ENCODE data around the gene DDX39A. TPM values are rescaled to one million over a fixed set of nuclear protein-coding genes. Genes with fewer than 3 reads are reported as not detected.

DDX39A gene
- total RNA-seq, 1 donor from 2014 or later: 104 TPM

DNA sequence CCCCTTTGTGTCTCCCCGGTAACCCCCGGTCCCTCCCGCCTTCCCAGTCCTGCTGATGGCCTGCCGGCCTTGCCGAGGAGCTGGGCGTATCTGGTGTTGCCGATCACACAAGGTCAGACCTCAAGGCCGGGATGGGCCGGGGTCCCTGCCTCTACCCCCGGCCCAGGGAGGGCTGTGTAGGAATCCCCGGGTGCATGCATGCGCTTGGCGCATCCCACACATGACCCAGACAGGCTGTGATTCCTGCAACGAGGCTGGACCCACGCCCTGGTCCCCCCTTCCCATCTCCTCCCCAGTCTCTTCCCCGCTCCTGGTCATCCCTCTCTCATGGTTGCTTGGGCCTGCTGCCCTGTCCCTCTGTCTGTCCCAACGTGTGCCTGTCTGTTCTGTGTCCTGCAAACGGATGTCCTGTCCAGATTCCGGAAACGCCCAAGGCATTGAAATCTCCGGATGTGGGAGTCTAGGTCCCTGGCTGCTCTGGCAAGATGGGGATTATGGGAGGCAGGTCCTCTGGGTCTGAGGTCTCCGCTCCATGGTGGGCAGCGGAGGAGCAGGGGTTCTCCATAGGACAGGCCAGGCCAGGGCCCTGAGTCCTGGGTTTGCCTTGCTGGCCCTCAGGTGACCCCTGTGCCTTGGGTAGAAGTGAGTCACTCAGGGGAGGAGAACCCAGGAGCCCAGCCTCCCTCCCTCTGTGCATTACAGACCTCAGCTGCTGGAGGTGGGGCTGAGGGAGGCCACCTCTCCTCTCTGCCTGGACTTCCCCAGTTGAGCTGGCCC lies 15.6 kb upstream of the DDX39A start:
- DNase-seq: peak; percentile 81

DNA sequence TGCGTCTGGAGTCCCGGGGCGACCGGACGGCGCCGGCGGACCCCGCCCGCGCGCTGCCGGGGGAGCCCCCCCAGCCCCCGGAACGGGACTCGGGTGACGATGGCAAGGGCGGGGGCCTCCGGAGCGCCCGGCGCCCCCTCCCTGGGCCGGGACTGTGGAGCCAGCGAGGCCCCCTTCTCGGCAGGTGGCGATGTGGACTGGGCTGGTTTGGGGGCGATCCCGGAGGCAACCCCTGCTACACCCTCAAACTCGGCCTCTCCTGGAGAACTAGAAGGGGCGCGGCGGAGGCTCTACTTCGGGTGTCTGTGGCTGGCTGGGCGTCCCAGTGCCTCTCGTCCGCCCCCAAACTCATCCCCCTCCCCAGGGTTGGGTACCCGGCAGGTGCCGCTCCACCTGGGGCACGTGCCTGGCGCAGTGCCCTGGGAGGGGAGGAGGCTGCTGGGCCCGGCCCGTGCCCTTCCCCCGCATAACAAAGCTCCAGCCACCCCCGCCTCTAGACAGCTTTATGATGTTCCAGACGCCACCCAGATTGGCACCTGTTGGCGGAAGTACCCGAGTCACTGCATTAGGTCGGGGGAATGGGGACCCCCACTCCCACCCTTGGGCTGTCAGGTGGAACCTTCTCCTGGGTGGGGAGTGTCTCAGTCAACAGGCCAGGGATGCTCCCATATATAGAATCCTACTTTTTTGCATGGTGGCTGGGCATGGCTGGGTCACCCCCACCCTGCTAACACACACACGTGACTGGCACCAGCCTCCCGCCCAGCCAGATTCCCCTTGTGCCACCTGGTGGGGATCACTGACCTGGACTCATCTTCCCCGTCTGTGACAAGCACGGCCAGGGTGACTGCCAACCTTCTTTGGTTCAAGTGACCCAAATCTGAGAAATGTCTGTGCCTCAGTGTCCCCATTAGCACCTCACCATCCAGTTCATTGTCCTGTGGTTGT lies 14.7 kb upstream of the DDX39A start:
- DNase-seq: peak; percentile 27

DNA sequence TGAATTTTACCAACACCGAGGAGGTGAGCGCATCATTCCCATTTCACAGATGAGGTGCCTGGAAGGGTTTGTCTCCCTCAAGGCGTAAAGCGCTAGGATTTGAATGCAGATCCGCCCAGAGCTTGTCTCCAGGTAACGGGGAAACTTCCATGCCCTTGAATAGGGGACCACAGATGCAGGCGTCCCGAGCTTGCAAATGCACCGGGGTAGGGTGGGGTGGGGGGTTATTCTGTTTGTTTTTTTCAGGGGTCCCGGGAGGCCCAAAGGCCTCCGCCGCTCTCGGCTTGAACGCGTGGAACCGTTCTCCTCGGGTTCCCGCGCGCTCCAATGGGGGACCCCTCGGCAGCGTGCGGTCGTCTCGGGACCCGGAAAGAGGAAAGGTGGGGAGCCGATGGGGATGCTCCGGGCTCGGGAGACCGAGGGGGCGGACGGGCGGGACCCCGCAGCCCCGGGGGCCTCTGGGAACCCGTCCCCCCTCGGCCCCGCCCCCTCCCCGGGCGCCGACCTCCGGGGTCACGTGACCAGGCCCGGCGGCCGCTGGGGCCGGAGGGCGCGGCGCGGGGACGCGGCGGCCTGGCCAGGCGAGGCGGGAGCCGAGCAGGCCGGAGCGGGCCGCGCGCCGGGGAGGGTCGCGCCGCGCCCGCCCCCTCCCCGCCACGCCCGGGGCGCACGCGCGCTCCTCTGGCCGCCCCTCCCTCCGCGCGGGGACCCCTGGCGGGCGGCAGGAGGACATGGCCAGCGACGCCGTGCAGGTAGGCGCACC lies 13.8 kb upstream of the DDX39A start, which contains the start of gene PKN1:
PKN1 (plus strand) TSS at position 516 of the 763 bp plus-strand sequence; CDS start at position 732, 216 bp downstream.
- DNase-seq: peak; percentile 50

- DNase-seq: no peak
Observed at GRCh38 chr19:14430712-14431111, 11.6 kb upstream of the DDX39A start.

DNA sequence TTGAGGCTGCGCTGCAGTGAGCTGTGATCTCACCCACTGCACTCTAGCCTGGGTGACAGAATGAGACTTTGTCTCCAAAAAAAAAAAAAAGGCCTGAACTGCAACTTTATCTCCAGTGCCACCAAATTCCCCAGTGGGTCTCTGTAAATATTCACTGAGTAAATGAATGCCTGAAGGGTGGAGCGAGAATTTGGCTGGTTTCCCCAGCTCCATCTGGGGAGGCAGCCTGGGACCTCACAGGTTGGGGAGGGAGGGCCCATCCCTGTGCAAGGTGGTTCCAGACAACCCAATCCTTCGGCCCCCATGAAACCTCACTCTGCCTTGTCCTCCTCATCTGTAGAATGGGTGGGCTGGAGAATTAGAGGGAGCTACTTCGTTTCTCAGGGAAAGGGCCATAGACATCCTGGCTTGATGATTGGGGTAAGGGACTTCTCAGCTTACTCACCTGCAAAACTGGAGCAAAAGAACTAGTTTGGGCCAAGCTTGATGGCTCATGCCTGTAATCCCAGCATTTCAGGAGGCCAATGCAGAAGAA lies 9.8 kb upstream of the DDX39A start:
- no peak for DNase-seq

GRCh38 chr19:14427461-14427860 lies 8.3 kb upstream of the DDX39A start:
- DNase-seq: no peak

GRCh38 chr19:14425696-14426138 lies 6.6 kb upstream of the DDX39A start:
- DNase-seq: no peak

DNA sequence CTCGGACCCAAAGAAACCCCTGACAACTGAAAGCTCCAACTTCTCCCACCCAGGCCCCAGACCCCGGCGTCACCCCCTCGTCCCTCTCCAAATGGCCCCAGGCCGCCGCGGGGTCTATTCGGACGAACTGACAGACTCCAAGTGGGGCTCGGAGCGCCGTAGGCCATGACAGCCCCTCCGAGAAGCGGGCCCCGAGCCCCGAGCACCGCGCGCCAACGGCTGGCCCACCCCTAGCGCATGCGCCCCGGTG lies 360 bp downstream of the DDX39A start:
- peak; percentile 83 for DNase-seq

DNA sequence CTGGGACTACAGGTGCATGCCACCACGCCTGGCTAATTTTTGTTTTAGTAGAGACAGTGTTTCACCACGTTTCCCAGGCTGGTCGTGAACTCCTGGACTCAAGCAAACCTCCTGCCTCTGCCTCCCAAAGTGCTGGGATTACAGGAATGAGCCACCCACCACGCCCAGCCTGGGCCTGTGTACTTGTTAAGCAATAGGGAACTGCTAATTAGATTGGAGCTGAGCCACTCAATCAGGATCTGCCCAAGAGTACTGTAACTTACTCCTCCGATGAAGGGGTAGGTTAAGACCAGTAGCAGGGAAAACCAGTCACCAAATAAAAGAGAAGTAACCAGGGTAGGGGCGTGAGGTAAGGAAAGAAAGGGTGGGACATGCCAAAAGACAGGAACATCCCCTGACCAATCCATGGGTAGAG lies 2.3 kb downstream of the DDX39A start:
- DNase-seq: no peak

DNA sequence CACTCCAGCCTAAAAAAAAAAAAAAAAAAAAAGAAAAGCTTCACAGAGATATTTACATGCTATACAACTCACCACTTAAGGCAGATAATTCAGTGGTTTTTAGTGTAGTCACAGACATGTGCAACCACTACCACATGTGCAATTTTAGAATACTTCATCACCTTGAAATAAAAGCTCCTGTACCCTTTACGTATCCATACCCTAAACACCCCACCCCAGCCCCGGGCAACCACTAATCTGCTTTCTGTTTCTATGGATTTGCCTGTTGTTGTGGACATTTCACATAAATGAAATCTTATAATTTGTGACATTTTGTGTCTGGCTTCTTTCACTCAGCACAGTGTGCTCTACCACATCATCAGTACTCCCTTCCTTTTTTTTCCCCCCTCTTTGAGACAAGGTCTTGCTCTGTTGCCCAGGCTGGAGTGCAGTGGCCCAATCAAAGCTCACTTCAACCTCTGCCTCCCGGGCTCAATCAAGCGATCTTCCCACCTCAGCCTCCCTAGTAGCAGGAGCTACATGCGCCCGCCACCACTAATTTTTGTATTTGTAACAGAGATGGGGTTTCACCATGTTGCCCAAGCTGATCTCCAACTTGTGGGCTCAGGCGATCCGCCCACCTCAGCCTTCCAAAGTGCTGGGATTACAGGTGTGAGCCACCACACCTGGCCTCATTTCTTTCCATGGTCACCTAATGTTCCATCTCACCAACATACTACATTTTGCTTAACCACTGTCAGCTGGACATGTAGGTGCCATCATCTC lies 4.0 kb downstream of the DDX39A start:
- DNase-seq: no peak

GRCh38 chr19:14413693-14414181 lies 5.4 kb downstream of the DDX39A start:
- DNase-seq: peak; percentile 39

DNA sequence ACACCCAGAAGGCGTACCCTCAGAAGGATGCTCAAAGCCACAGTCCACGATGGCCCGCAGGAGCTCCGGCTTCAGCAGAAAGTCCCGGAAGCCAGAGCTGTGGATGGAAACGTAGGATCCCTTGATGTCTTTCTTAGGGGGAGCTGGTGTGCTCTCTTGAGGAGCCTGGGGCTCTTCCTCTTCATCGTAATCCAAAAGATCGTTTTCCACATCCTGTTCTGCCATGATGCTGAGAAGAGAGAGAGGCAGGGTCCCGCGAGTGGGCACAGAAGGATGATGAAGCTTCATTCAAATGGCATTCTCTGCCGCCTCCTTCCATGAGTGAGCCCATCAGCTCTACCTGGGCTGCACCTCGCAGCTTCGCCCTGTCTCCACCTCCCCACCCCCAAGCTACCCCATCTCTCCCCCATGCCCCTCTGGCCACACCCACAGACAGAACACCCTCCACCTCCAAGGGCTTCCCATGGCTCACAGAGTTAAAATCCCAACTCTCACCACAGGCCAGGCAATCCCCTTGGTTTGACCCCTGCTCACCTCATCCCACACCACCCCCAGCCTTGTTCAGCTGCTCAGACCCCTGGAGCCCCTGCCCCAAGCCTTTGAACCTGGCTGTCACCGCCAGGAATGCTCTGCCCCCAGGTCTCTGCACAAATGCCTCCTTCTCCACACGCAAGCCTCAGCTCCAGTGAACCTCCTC lies 6.0 kb downstream of the DDX39A start:
- DNase-seq: no peak

- DNase-seq: no peak
Observed at GRCh38 chr19:14412324-14412995, 6.7 kb downstream of the DDX39A start.

- DNase-seq: no peak
Observed at GRCh38 chr19:14411938-14412245, 7.2 kb downstream of the DDX39A start.

DNA sequence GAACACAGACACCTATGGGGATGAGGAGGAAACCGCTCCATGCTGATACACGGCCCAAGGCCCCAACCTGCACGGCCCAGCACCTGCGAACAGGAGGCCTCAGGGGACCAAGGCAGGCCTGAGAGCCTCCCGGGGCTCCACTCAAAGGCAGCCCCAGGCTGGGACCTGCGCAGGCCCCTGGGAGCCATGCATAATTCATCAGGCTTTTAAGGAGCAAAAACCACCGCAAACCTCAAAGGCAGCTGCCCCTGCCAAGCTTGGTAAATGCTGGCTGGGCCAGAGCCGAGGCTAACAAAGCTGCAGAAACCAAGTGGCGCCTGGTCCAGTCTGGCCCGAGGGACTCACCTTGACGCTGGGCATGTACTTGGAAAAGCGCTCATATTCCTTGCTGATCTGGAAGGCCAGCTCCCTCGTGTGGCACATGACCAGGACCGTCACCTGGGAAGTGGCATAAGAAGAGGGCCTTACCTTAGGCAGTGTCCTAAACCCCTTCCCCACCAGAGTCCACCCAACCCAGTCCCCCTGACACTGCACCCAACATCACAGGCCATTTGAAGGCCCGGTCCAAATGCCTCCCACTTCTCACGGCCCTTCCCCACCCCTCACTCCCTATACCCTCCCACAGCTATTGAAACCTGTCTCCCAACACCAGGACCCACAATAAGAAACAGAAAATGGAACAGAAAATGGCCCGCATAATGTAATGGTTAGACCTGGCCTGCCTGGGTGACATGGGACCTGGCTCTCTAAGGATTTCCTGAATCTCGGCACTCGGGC lies 7.8 kb downstream of the DDX39A start:
- no peak for DNase-seq

DNA sequence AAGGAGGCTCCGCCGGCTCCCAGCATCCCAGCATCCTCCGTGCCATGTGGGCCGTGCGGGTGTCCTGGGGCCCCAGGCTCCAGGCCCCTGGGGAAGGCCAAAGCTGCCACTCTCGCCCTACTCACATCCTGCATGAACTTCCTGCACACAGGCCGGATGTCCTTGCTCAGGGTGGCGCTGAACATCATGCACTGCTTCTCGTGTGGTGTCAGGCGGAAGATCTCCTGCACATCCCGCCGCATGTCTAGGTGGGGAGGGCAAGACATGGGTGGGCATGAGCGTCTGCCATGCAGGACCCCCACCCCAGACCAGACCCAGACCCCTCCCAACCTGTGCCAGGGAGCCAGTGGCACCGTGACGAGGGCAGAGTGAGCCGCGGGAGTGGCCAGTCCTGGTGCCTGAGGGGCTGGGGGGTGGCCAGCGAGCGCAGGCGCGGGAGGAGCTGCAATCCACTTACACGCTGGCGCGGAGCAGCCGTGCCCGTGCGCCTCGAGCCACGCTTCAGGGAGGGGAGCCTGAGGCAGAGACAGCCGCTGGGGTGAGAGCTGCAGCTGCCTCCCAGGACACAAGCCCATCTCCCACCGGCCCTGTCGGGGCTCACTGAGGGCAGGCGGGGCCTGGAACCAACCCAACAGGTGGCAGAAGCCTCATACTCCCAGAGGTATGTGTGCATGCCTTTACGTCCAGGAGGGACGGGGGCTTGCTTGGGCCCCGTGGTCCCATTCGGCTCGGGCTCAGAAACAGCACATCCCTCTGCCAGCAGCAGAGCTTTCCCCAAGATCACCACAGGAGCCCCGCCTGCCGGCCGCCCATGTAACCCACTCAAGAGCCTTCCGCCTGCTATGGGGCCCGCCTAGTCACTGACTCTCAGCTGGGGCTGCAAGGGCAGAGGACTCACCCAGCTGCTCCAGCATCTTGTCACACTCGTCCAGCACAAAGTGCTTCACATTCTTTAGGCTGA lies 8.8 kb downstream of the DDX39A start:
- peak; percentile 22 for DNase-seq

GRCh38 chr19:14409146-14410023 lies 9.8 kb downstream of the DDX39A start:
- DNase-seq: no peak
